GM23338 (cell line): ENCODE measurements around the gene MYO5B. TPM values are rescaled to one million over a fixed set of nuclear protein-coding genes. Genes with fewer than 3 reads are reported as not detected.

Source experiments
- ATAC-seq: fragments of 200-7000 bp; cut with Tn5 transposase; 3 replicates; pipeline ENCODE4 v1.9.1; 2020
- DNase-seq: peaks from one replicate; pipeline ENCODE4 v3.0.0-alpha.2; 2015; ENCODE audit warnings: low spot score
- H2AFZ ChIP-seq: fragments of 200-600 bp; sonication (generic); 2 replicates; pipeline ENCODE4 v1.8.0; 2016; ENCODE audit warnings: antibody characterized with exemption, mild to moderate bottlenecking, moderate library complexity
- H3F3A ChIP-seq: fragments of 200-600 bp; sonication (generic); replicated peaks from 2 replicates; pipeline ENCODE4 v1.8.0; 2017; ENCODE audit warnings: antibody characterized with exemption, mixed run types, low read depth
- H3K27ac ChIP-seq: fragments of 200-600 bp; sonication (generic); 2 replicates; pipeline ENCODE4 v1.6.1; 2016; ENCODE audit warnings: low read depth
- H3K27me3 ChIP-seq: fragments of 200-600 bp; sonication (generic); 2 replicates; pipeline ENCODE4 v1.8.0; 2016; ENCODE audit warnings: mild to moderate bottlenecking, mixed run types, moderate library complexity; ENCODE audit not compliant: insufficient read depth
- H3K36me3 ChIP-seq: fragments of 200-600 bp; sonication (generic); 2 replicates; pipeline ENCODE4 v1.8.0; 2016; ENCODE audit warnings: mild to moderate bottlenecking; ENCODE audit not compliant: insufficient read depth
- H3K4me1 ChIP-seq: fragments of 200-600 bp; sonication (generic); 2 replicates; pipeline ENCODE4 v1.8.0; 2016; ENCODE audit warnings: mild to moderate bottlenecking, moderate library complexity; ENCODE audit not compliant: insufficient read depth
- H3K4me2 ChIP-seq: fragments of 200-600 bp; sonication (generic); 2 replicates; pipeline ENCODE4 v1.7.1; 2017; ENCODE audit warnings: mixed run types
- H3K4me3 ChIP-seq: fragments of 200-600 bp; sonication (generic); 2 replicates; pipeline ENCODE4 v1.6.1; 2016; ENCODE audit warnings: mixed run types
- H3K79me2 ChIP-seq: fragments of 200-600 bp; sonication (generic); replicated peaks from 2 replicates; pipeline ENCODE4 v1.8.0; 2017; ENCODE audit warnings: mild to moderate bottlenecking; ENCODE audit not compliant: insufficient read depth
- H3K9me2 ChIP-seq: fragments of 200-600 bp; sonication (generic); 2 replicates; pipeline ENCODE4 v1.8.0; 2017; ENCODE audit not compliant: insufficient read depth
- H4K20me1 ChIP-seq: fragments of 200-600 bp; sonication (generic); replicated peaks from 2 replicates; pipeline ENCODE4 v1.8.0; 2017; ENCODE audit warnings: mild to moderate bottlenecking; ENCODE audit not compliant: insufficient read depth
- H3K27ac Mint-ChIP-seq: 2 replicates; pipeline ENCODE4 v1.8.0; 2020; ENCODE audit warnings: inconsistent platforms, mild to moderate bottlenecking, moderate library complexity, mixed read lengths
- H3K27me3 Mint-ChIP-seq: 3 replicates; pipeline ENCODE4 v1.8.0; 2022; ENCODE audit warnings: low read depth, mild to moderate bottlenecking, moderate library complexity, mixed read lengths, inconsistent platforms; ENCODE audit not compliant: insufficient read depth, poor library complexity
- H3K36me3 Mint-ChIP-seq: 3 replicates; pipeline ENCODE4 v1.8.0; 2021; ENCODE audit warnings: low read depth, mild to moderate bottlenecking, inconsistent platforms, moderate library complexity, mixed read lengths
- H3K4me1 Mint-ChIP-seq: 3 replicates; pipeline ENCODE4 v1.8.0; 2020; ENCODE audit warnings: mild to moderate bottlenecking, inconsistent platforms, mixed read lengths
- H3K4me3 Mint-ChIP-seq: 3 replicates; pipeline ENCODE4 v1.8.0; 2021; ENCODE audit warnings: moderate library complexity, mild to moderate bottlenecking, inconsistent platforms, mixed read lengths
- H3K9me3 Mint-ChIP-seq: 3 replicates; pipeline ENCODE4 v1.8.0; 2020; ENCODE audit warnings: moderate library complexity, mild to moderate bottlenecking, inconsistent platforms, mixed read lengths
- CREB1 ChIP-seq: fragments of 250-450 bp; sonication (Bioruptor Pico); IDR thresholded peaks from 2 replicates; pipeline ENCODE4 v1.5.0; 2020; ENCODE audit warnings: low read depth, mild to moderate bottlenecking, moderate library complexity
- CTCF ChIP-seq, 2 experiments: fragments of 200-600 bp in 1 of 2; sonication (generic) in 1 of 2; conservative IDR thresholded peaks; 2 replicates each; pipeline versions ENCODE4 v1.5.1 to v1.6.1; 2016 to 2017; ENCODE audit warnings: antibody characterized with exemption in 2 of 2, low read depth in 2 of 2, mild to moderate bottlenecking in 2 of 2, moderate library complexity in 1 of 2
- ETS1 ChIP-seq: IDR thresholded peaks from 2 replicates; pipeline ENCODE4 v1.6.1; 2016; ENCODE audit warnings: antibody characterized with exemption
- EZH2 ChIP-seq: fragments of 200-600 bp; sonication (generic); IDR thresholded peaks from one replicate; pipeline ENCODE4 v1.8.0; 2017; ENCODE audit warnings: antibody characterized with exemption, mild to moderate bottlenecking, low read depth; ENCODE audit not compliant: unreplicated experiment
- EZH2phosphoT487 ChIP-seq: fragments of 200-600 bp; sonication (generic); IDR thresholded peaks from one replicate; pipeline ENCODE4 v1.8.1; 2018; ENCODE audit warnings: antibody characterized with exemption; ENCODE audit not compliant: unreplicated experiment
- JUNB ChIP-seq: IDR thresholded peaks from one replicate; pipeline ENCODE4 v1.6.1; 2016; ENCODE audit warnings: antibody characterized with exemption; ENCODE audit not compliant: unreplicated experiment
- NANOG ChIP-seq: IDR thresholded peaks from 2 replicates; pipeline ENCODE4 v1.6.1; 2016; ENCODE audit warnings: antibody characterized with exemption, borderline replicate concordance
- POLR2AphosphoS5 ChIP-seq: IDR thresholded peaks from 2 replicates; pipeline ENCODE4 v1.6.1; 2016; ENCODE audit warnings: antibody characterized with exemption, low read depth
- REST ChIP-seq: IDR thresholded peaks from one replicate; pipeline ENCODE4 v1.6.1; 2018; ENCODE audit warnings: antibody characterized with exemption; ENCODE audit not compliant: unreplicated experiment
- STAT1 ChIP-seq: IDR thresholded peaks from one replicate; pipeline ENCODE4 v1.6.1; 2016; ENCODE audit warnings: antibody characterized with exemption; ENCODE audit not compliant: unreplicated experiment
- ZNF114 ChIP-seq: fragments of 250-450 bp; sonication (Bioruptor Pico); IDR thresholded peaks from 2 replicates; pipeline ENCODE4 v1.5.0; 2020; ENCODE audit warnings: mild to moderate bottlenecking, moderate library complexity
- ZNF331 ChIP-seq: fragments of 250-450 bp; sonication (Bioruptor Pico); IDR thresholded peaks from 2 replicates; pipeline ENCODE4 v1.5.0; 2020; ENCODE audit warnings: low read depth, mild to moderate bottlenecking, moderate library complexity
- ZNF462 ChIP-seq: fragments of 250-450 bp; sonication (Bioruptor Pico); IDR thresholded peaks from 2 replicates; pipeline ENCODE4 v1.5.0; 2020; ENCODE audit warnings: mild to moderate bottlenecking, moderate library complexity
- polyA plus RNA-seq: library from polyadenylated mRNA; unstranded; fragments of >200 nt; fragmentation: Nextera tagmentation; extraction: Ambion mirVana; gene quantifications from 2 replicates; pipeline ENCODE4 v1.2.1, GENCODE V29; 2016
- total RNA-seq: library from RNA; depleted of rRNA; stranded (reverse); fragments of >200 nt; shearing (Covaris generic); gene quantifications from 2 replicates; pipeline ENCODE4 v1.2.3, GENCODE V29; 2014

Gene MYO5B
- total and polyA plus RNA-seq, 2 experiments from 2014 or later = 3.2 to 19.1 TPM

GRCh38 chr18:49795612-49796552 lies 399.1 kb downstream of the MYO5B start:
- Histone ChIP-seq H3K36me3 (peaks cover 42% of the 10 kb centered on the region), H4K20me1 (no peaks in the 10 kb centered on the region), H3K4me1 (peaks cover 7% of the 10 kb centered on the region; the same call in 1 of the 2 replicates), H2AFZ (no peak overlapping the region), H3K9me2 (no peaks in the 10 kb centered on the region), H3K79me2 (no peaks in the 10 kb centered on the region), H3K27ac (no peak overlapping the region), H3K4me3 (no peak overlapping the region), H3K27me3 (no peaks in the 10 kb centered on the region), H3F3A (no peaks in the 10 kb centered on the region), H3K4me2 (no peak overlapping the region)
- peaks cover 23% of the 10 kb centered on the region for H3K9me3 Mint-ChIP-seq
- H3K4me3 Mint-ChIP-seq = no peak overlapping the region
- ATAC-seq = no peak
- peaks cover 80% of the 10 kb centered on the region for H3K36me3 Mint-ChIP-seq
- TF ChIP-seq REST (no peak), ZNF462 (no peak), JUNB (no peak), STAT1 (no peak), EZH2 (no peak), CREB1 (CRISPR knock-in tag) (no peak), NANOG (no peak), POLR2AphosphoS5 (no peak), ZNF331 (CRISPR knock-in tag) (no peak), ZNF114 (CRISPR knock-in tag) (no peak), ETS1 (no peak), EZH2phosphoT487 (no peak), CTCF (conservative IDR thresholded peaks at IDR 0.05; ENCODE audit: low read depth in 2 of 2) (no peak)
- DNase-seq = no peak
- H3K4me1 Mint-ChIP-seq = peaks cover 6% of the 10 kb centered on the region
- H3K27ac Mint-ChIP-seq = no peak overlapping the region
- peaks cover 3% of the 10 kb centered on the region for H3K27me3 Mint-ChIP-seq
